WTC11 (cell line): ENCODE measurements around the gene DNAJB11. TPM values are rescaled to one million over a fixed set of nuclear protein-coding genes. Genes with fewer than 3 reads are reported as not detected.

Experiments used
- ATAC-seq: fragments of 200-7000 bp; cut with Tn5 transposase; 2 replicates; pipeline ENCODE4 v1.10.0; 2021; ENCODE audit warnings: mild to moderate bottlenecking, moderate library complexity
- CTCF ChIA-PET: fragments of 300-600 bp; sonication (Branson Sonifier 250); formaldehyde crosslinking; loops from one replicate; lab custom pipeline; 2021; ENCODE audit warnings: antibody characterized with exemption; lab: Charles Lee
- POLR2A ChIA-PET: fragments of 350-600 bp; sonication (Branson Sonifier 250); formaldehyde crosslinking; loops from one replicate; lab custom pipeline; 2021; ENCODE audit warnings: antibody characterized with exemption; lab: Charles Lee
- DNase-seq: peaks from one replicate; pipeline ENCODE4 v3.0.0; 2021; ENCODE audit warnings: low spot score
- H3K27ac Mint-ChIP-seq: 2 replicates; pipeline ENCODE4 v1.8.0; 2021; ENCODE audit warnings: mixed read lengths
- H3K27me3 Mint-ChIP-seq: 2 replicates; pipeline ENCODE4 v1.8.0; 2021; ENCODE audit warnings: low read depth, mild to moderate bottlenecking, moderate library complexity, mixed read lengths
- H3K36me3 Mint-ChIP-seq: 2 replicates; pipeline ENCODE4 v1.8.0; 2021; ENCODE audit warnings: mixed read lengths
- H3K4me1 Mint-ChIP-seq: 2 replicates; pipeline ENCODE4 v1.8.0; 2022; ENCODE audit warnings: mixed read lengths
- H3K4me3 Mint-ChIP-seq: 2 replicates; pipeline ENCODE4 v1.8.0; 2021; ENCODE audit warnings: mild to moderate bottlenecking, moderate library complexity, mixed read lengths
- H3K9me3 Mint-ChIP-seq: 2 replicates; pipeline ENCODE4 v1.8.0; 2021; ENCODE audit warnings: mixed read lengths
- ARID4B ChIP-seq: sonication (generic); formaldehyde crosslinking; IDR thresholded peaks from 2 replicates; pipeline ENCODE4 v1.8.0; 2023; ENCODE audit warnings: missing genetic modification reagents, mild to moderate bottlenecking, borderline replicate concordance
- CDX4 ChIP-seq: fragments of 250-450 bp; sonication (Bioruptor Pico); IDR thresholded peaks from 2 replicates; pipeline ENCODE4 v1.9.0; 2021; ENCODE audit warnings: moderate library complexity, mild to moderate bottlenecking, inconsistent platforms, borderline replicate concordance
- CREB1 ChIP-seq: sonication (generic); formaldehyde crosslinking; IDR thresholded peaks from 2 replicates; pipeline ENCODE4 v1.8.0; 2023; ENCODE audit warnings: mild to moderate bottlenecking, missing genetic modification reagents
- E2F1 ChIP-seq: sonication (generic); formaldehyde crosslinking; IDR thresholded peaks from 2 replicates; pipeline ENCODE4 v1.8.0; 2022; ENCODE audit warnings: mild to moderate bottlenecking, missing genetic modification reagents
- EMX1 ChIP-seq: fragments of 250-450 bp; sonication (Bioruptor Pico); IDR thresholded peaks from 2 replicates; pipeline ENCODE4 v1.8.0; 2021; ENCODE audit warnings: mild to moderate bottlenecking
- FOXJ3 ChIP-seq: sonication (generic); formaldehyde crosslinking; IDR thresholded peaks from 2 replicates; pipeline ENCODE4 v1.9.0; 2021; ENCODE audit warnings: missing genetic modification reagents, mild to moderate bottlenecking, borderline replicate concordance
- IRF1 ChIP-seq: sonication (generic); formaldehyde crosslinking; IDR thresholded peaks from 2 replicates; pipeline ENCODE4 v1.8.0; 2023; ENCODE audit warnings: missing genetic modification reagents
- JAZF1 ChIP-seq: fragments of 250-450 bp; sonication (Bioruptor Pico); IDR thresholded peaks from 2 replicates; pipeline ENCODE4 v1.9.0; 2021; ENCODE audit warnings: moderate library complexity, mild to moderate bottlenecking, inconsistent platforms
- MXD4 ChIP-seq: fragments of 250-450 bp; sonication (Bioruptor Pico); IDR thresholded peaks from 2 replicates; pipeline ENCODE4 v1.8.0; 2021; ENCODE audit warnings: mild to moderate bottlenecking, moderate library complexity, borderline replicate concordance
- OVOL2 ChIP-seq: fragments of 250-450 bp; sonication (Bioruptor Pico); IDR thresholded peaks from 2 replicates; pipeline ENCODE4 v1.9.0; 2021; ENCODE audit warnings: mild to moderate bottlenecking, borderline replicate concordance
- RELA ChIP-seq: sonication (generic); formaldehyde crosslinking; IDR thresholded peaks from 2 replicates; pipeline ENCODE4 v1.8.1; 2022; ENCODE audit warnings: missing genetic modification reagents, mild to moderate bottlenecking, borderline replicate concordance
- RORB ChIP-seq: fragments of 250-450 bp; sonication (Bioruptor Pico); IDR thresholded peaks from 2 replicates; pipeline ENCODE4 v1.9.0; 2021; ENCODE audit warnings: mild to moderate bottlenecking
- SP1 ChIP-seq: sonication (generic); formaldehyde crosslinking; conservative IDR thresholded peaks from 2 replicates; pipeline ENCODE4 v1.8.1; 2022; ENCODE audit warnings: missing genetic modification reagents
- TEAD4 ChIP-seq: sonication (generic); formaldehyde crosslinking; IDR thresholded peaks from 2 replicates; pipeline ENCODE4 v1.8.0; 2022; ENCODE audit warnings: mild to moderate bottlenecking, missing genetic modification reagents
- ZBTB21 ChIP-seq: sonication (generic); formaldehyde crosslinking; IDR thresholded peaks from 2 replicates; pipeline ENCODE4 v1.8.1; 2023; ENCODE audit warnings: mild to moderate bottlenecking, missing genetic modification reagents, borderline replicate concordance
- ZNF263 ChIP-seq: sonication (generic); formaldehyde crosslinking; IDR thresholded peaks from 2 replicates; pipeline ENCODE4 v1.8.1; 2022; ENCODE audit warnings: low read depth, mild to moderate bottlenecking, moderate library complexity, missing genetic modification reagents
- ZNF281 ChIP-seq: sonication (generic); formaldehyde crosslinking; IDR thresholded peaks from 2 replicates; pipeline ENCODE4 v1.8.0; 2023; ENCODE audit warnings: mild to moderate bottlenecking, missing genetic modification reagents
- ZNF423 ChIP-seq: fragments of 250-450 bp; sonication (Bioruptor Pico); IDR thresholded peaks from 2 replicates; pipeline ENCODE4 v2.1.2; 2022; ENCODE audit warnings: mild to moderate bottlenecking, moderate library complexity
- ZNF532 ChIP-seq: fragments of 250-450 bp; sonication (Bioruptor Pico); IDR thresholded peaks from 2 replicates; pipeline ENCODE4 v1.9.0; 2021; ENCODE audit warnings: mild to moderate bottlenecking, borderline replicate concordance
- ZNF671 ChIP-seq: fragments of 250-450 bp; sonication (Bioruptor Pico); IDR thresholded peaks from 2 replicates; pipeline ENCODE4 v1.8.0; 2021; ENCODE audit warnings: mild to moderate bottlenecking
- ZSCAN18 ChIP-seq: fragments of 250-450 bp; sonication (Bioruptor Pico); IDR thresholded peaks from 2 replicates; pipeline ENCODE4 v2.1.2; 2022; ENCODE audit warnings: mild to moderate bottlenecking, moderate library complexity
- total RNA-seq: library from RNA; stranded (reverse); gene quantifications from 3 replicates; pipeline ENCODE4 v1.2.3, GENCODE V29; 2021

The DNAJB11 gene
- total RNA-seq, 1 experiment from 2014 or later = 56.3 TPM

GRCh38 chr3:186593862-186594261 lies 23.3 kb downstream of the DNAJB11 start:
- POLR2A ChIA-PET = no interaction called here
- CTCF ChIA-PET = interaction anchor here (0.6 kb wide), 1 partner anchor 23 kb away, joined by 3 read pairs; no protein-coding TSS in a partner anchor
- no peak overlapping the region for H3K27ac Mint-ChIP-seq
- H3K9me3 Mint-ChIP-seq = no peaks in the 10 kb centered on the region
- no peaks in the 10 kb centered on the region for H3K36me3 Mint-ChIP-seq
- ATAC-seq = no peak
- H3K4me3 Mint-ChIP-seq = no peak overlapping the region
- peaks cover 6% of the 10 kb centered on the region for H3K4me1 Mint-ChIP-seq
- TF ChIP-seq JAZF1 (CRISPR knock-in tag) (no peak), RORB (CRISPR knock-in tag) (no peak), FOXJ3 (no peak), CREB1 (CRISPR knock-in tag) (no peak), RELA (CRISPR knock-in tag) (no peak), ZNF281 (CRISPR knock-in tag) (no peak), SP1 (no peak), ARID4B (CRISPR knock-in tag) (no peak), MXD4 (CRISPR knock-in tag) (no peak), EMX1 (CRISPR knock-in tag) (no peak), ZNF263 (CRISPR knock-in tag) (no peak), CDX4 (no peak)
- DNase-seq = no peak
- H3K27me3 Mint-ChIP-seq = peaks cover 6% of the 10 kb centered on the region; the same call in 1 of the 2 replicates

- peaks cover 6% of the 10 kb centered on the region for H3K4me1 Mint-ChIP-seq
- POLR2A ChIA-PET = no interaction called here
- no peaks in the 10 kb centered on the region for H3K9me3 Mint-ChIP-seq
- no peak overlapping the region for H3K4me3 Mint-ChIP-seq
- no peak overlapping the region for H3K27ac Mint-ChIP-seq
- DNase-seq (no peak), ATAC-seq (no peak; the same call in 1 of the 2 replicates)
- peaks cover 6% of the 10 kb centered on the region; the same call in 1 of the 2 replicates for H3K27me3 Mint-ChIP-seq
- CTCF ChIA-PET = no interaction called here
- no peaks in the 10 kb centered on the region for H3K36me3 Mint-ChIP-seq
- TF ChIP-seq ZNF423 (CRISPR knock-in tag) (no peak), IRF1 (CRISPR knock-in tag) (no peak), E2F1 (CRISPR knock-in tag) (no peak), ZNF532 (CRISPR knock-in tag) (no peak), ZBTB21 (CRISPR knock-in tag) (no peak), ZNF671 (CRISPR knock-in tag) (no peak), TEAD4 (CRISPR knock-in tag) (no peak), OVOL2 (no peak), ZSCAN18 (CRISPR knock-in tag) (no peak)
These were observed 24.1 kb downstream of the DNAJB11 start for GRCh38 chr3:186594591-186595113.
